ENCODE measurements around the gene PAFAH1B1. TPM values are rescaled to one million over a fixed set of nuclear protein-coding genes. Genes with fewer than 3 reads are reported as not detected.

PAFAH1B1 gene
- total RNA-seq, 1 experiment from 2014 or later = 49.1 TPM

GRCh38 chr17:2701161-2701995 is 107.9 kb downstream of the PAFAH1B1 start:
- H3K9me3 ChIP-seq (ENCODE audit: low read length) = no peaks in the 10 kb centered on the region
- ATAC-seq (no peak), DNase-seq (no peak)
- no peaks in the 10 kb centered on the region for H3K27me3 ChIP-seq (ENCODE audit: low read length)
- no peak overlapping the region for H3K9ac ChIP-seq (ENCODE audit: low read length)
- H2AFZ ChIP-seq (ENCODE audit: low read length) = no peak overlapping the region
- H3K9me2 ChIP-seq (replicated peaks; ENCODE audit: low read length) = no peaks in the 10 kb centered on the region
- H3K36me3 ChIP-seq (ENCODE audit: low read depth, low read length) = peaks cover 7% of the 10 kb centered on the region; the same call in 1 of the 2 replicates
- no peak overlapping the region for H3K4me2 ChIP-seq (ENCODE audit: low read length)
- H3K4me3 ChIP-seq (ENCODE audit: low read length) = no peak overlapping the region
- no peaks in the 10 kb centered on the region for H3F3A ChIP-seq (ENCODE audit: low read length, unreplicated experiment)
- no peaks in the 10 kb centered on the region for H3K4me1 ChIP-seq (ENCODE audit: insufficient read depth, low read length)
- H3K79me2 ChIP-seq (ENCODE audit: low read length) = peaks cover 22% of the 10 kb centered on the region
- intact Hi-C loops (cut with micrococcal nuclease) = no loop called here
- H3K27ac ChIP-seq (ENCODE audit: low read length) = no peak overlapping the region
- H4K20me1 ChIP-seq (ENCODE audit: low read length) = peaks cover 17% of the 10 kb centered on the region
- TF ChIP-seq EZH2phosphoT487 (IDR thresholded peaks at IDR 0.05; ENCODE audit: borderline replicate concordance, low read length) (no peak), CTCF (conservative IDR thresholded peaks at IDR 0.05; ENCODE audit: low read depth, low read length) (no peak), EZH2 (IDR thresholded peaks at IDR 0.05; ENCODE audit: low read length, unreplicated experiment) (no peak)
- POLR2A ChIA-PET (ENCODE audit: unreplicated experiment) = no interaction called here
- TSS peak; percentile 26 for BruUV-seq (replicated peaks)
- CTCF ChIA-PET = no interaction called here

- ChIA-PET CTCF (no interaction called here), POLR2A (ENCODE audit: unreplicated experiment) (no interaction called here)
- Histone ChIP-seq H3K27ac (ENCODE audit: low read length) (no peak overlapping the region), H3F3A (ENCODE audit: low read length, unreplicated experiment) (no peaks in the 10 kb centered on the region), H3K9me2 (replicated peaks; ENCODE audit: low read length) (no peaks in the 10 kb centered on the region), H3K36me3 (ENCODE audit: low read depth, low read length) (peaks cover 7% of the 10 kb centered on the region; the same call in 1 of the 2 replicates), H4K20me1 (ENCODE audit: low read length) (peaks cover 25% of the 10 kb centered on the region), H3K4me1 (ENCODE audit: insufficient read depth, low read length) (no peaks in the 10 kb centered on the region), H3K9me3 (ENCODE audit: low read length) (no peaks in the 10 kb centered on the region), H3K4me3 (ENCODE audit: low read length) (no peak overlapping the region), H3K9ac (ENCODE audit: low read length) (no peak overlapping the region), H3K27me3 (ENCODE audit: low read length) (no peaks in the 10 kb centered on the region), H3K4me2 (ENCODE audit: low read length) (no peak overlapping the region), H2AFZ (ENCODE audit: low read length) (no peak overlapping the region), H3K79me2 (ENCODE audit: low read length) (peaks cover 29% of the 10 kb centered on the region)
- ATAC-seq = no peak
- TF ChIP-seq CTCF (conservative IDR thresholded peaks at IDR 0.05; ENCODE audit: low read depth, low read length) = no peak
- TF ChIP-seq EZH2phosphoT487 (IDR thresholded peaks at IDR 0.05; ENCODE audit: borderline replicate concordance, low read length) = no peak
- no peak for TF ChIP-seq EZH2 (IDR thresholded peaks at IDR 0.05; ENCODE audit: low read length, unreplicated experiment)
- DNase-seq = no peak
- no TSS peak for BruUV-seq (replicated peaks)
- intact Hi-C loops (cut with micrococcal nuclease) = no loop called here
Observed at GRCh38 chr17:2701996-2702741, 108.7 kb downstream of the PAFAH1B1 start.

All from PC-3 (cell line).